ENCODE data around the gene BANK1.

BANK1 gene

GRCh38 chr4:101888472-101888871 lies 97.9 kb downstream of the BANK1 start:
- no peak for TF ChIP-seq NFIC (IDR thresholded peaks at IDR 0.05)
- no peak for TF ChIP-seq TAF1 (IDR thresholded peaks at IDR 0.05; ENCODE audit: low read depth)
- TF ChIP-seq MAX (IDR thresholded peaks at IDR 0.05), result no peak
- TF ChIP-seq CREB1 (IDR thresholded peaks at IDR 0.05; ENCODE audit: low read depth), result no peak

- TF ChIP-seq NFIC (IDR thresholded peaks at IDR 0.05) (no peak), TEAD4 (IDR thresholded peaks at IDR 0.05) (no peak), CREB1 (IDR thresholded peaks at IDR 0.05; ENCODE audit: low read depth) (no peak), FOXM1 (IDR thresholded peaks at IDR 0.05; ENCODE audit: borderline replicate concordance, low read depth) (no peak), YY1 (IDR thresholded peaks at IDR 0.05; ENCODE audit: low read depth) (no peak), REST (IDR thresholded peaks at IDR 0.05; ENCODE audit: low read depth) (no peak), TCF12 (IDR thresholded peaks at IDR 0.05; ENCODE audit: low read depth) (no peak), ZBTB7A (IDR thresholded peaks at IDR 0.05; ENCODE audit: low read depth) (no peak), CEBPB (IDR thresholded peaks at IDR 0.05) (no peak), TAF1 (IDR thresholded peaks at IDR 0.05; ENCODE audit: low read depth) (no peak), EP300 (IDR thresholded peaks at IDR 0.05; ENCODE audit: borderline replicate concordance) (no peak), MAX (IDR thresholded peaks at IDR 0.05) (no peak), RAD21 (IDR thresholded peaks at IDR 0.05; ENCODE audit: low read depth) (no peak), USF1 (IDR thresholded peaks at IDR 0.05) (no peak), EGR1 (IDR thresholded peaks at IDR 0.05) (no peak)
These were observed 120.3 kb downstream of the BANK1 start for GRCh38 chr4:101910786-101911373.

GRCh38 chr4:101911616-101912015 lies 121.1 kb downstream of the BANK1 start:
- TF ChIP-seq TCF12 (IDR thresholded peaks at IDR 0.05; ENCODE audit: low read depth) (no peak), EP300 (IDR thresholded peaks at IDR 0.05; ENCODE audit: borderline replicate concordance) (no peak), MAX (IDR thresholded peaks at IDR 0.05) (no peak), ZBTB7A (IDR thresholded peaks at IDR 0.05; ENCODE audit: low read depth) (no peak), TAF1 (IDR thresholded peaks at IDR 0.05; ENCODE audit: low read depth) (no peak), RAD21 (IDR thresholded peaks at IDR 0.05; ENCODE audit: low read depth) (no peak), FOXM1 (IDR thresholded peaks at IDR 0.05; ENCODE audit: borderline replicate concordance, low read depth) (no peak), USF1 (IDR thresholded peaks at IDR 0.05) (no peak), CEBPB (IDR thresholded peaks at IDR 0.05) (no peak), CREB1 (IDR thresholded peaks at IDR 0.05; ENCODE audit: low read depth) (no peak), NFIC (IDR thresholded peaks at IDR 0.05) (no peak)

- TF ChIP-seq EP300 (IDR thresholded peaks at IDR 0.05; ENCODE audit: borderline replicate concordance) (no peak), TEAD4 (IDR thresholded peaks at IDR 0.05) (no peak), CEBPB (IDR thresholded peaks at IDR 0.05) (no peak), RAD21 (IDR thresholded peaks at IDR 0.05; ENCODE audit: low read depth) (no peak), EGR1 (IDR thresholded peaks at IDR 0.05) (no peak), TAF1 (IDR thresholded peaks at IDR 0.05; ENCODE audit: low read depth) (no peak), NFIC (IDR thresholded peaks at IDR 0.05) (no peak), FOXM1 (IDR thresholded peaks at IDR 0.05; ENCODE audit: borderline replicate concordance, low read depth) (no peak), USF1 (IDR thresholded peaks at IDR 0.05) (no peak), CREB1 (IDR thresholded peaks at IDR 0.05; ENCODE audit: low read depth) (no peak)
These were observed 124.2 kb downstream of the BANK1 start for GRCh38 chr4:101914761-101915160.

GRCh38 chr4:101919373-101919977 lies 128.9 kb downstream of the BANK1 start:
- TF ChIP-seq TAF1 (IDR thresholded peaks at IDR 0.05; ENCODE audit: low read depth), result no peak
- no peak for TF ChIP-seq TCF12 (IDR thresholded peaks at IDR 0.05; ENCODE audit: low read depth)
- no peak for TF ChIP-seq RAD21 (IDR thresholded peaks at IDR 0.05; ENCODE audit: low read depth)
- TF ChIP-seq EGR1 (IDR thresholded peaks at IDR 0.05), result no peak
- TF ChIP-seq MAX (IDR thresholded peaks at IDR 0.05), result no peak
- no peak for TF ChIP-seq TEAD4 (IDR thresholded peaks at IDR 0.05)
- no peak for TF ChIP-seq CEBPB (IDR thresholded peaks at IDR 0.05)
- no peak for TF ChIP-seq ZBTB7A (IDR thresholded peaks at IDR 0.05; ENCODE audit: low read depth)
- no peak for TF ChIP-seq FOXM1 (IDR thresholded peaks at IDR 0.05; ENCODE audit: borderline replicate concordance, low read depth)
- no peak for TF ChIP-seq YY1 (IDR thresholded peaks at IDR 0.05; ENCODE audit: low read depth)
- no peak for TF ChIP-seq EP300 (IDR thresholded peaks at IDR 0.05; ENCODE audit: borderline replicate concordance)
- TF ChIP-seq CREB1 (IDR thresholded peaks at IDR 0.05; ENCODE audit: low read depth), result no peak
- TF ChIP-seq REST (IDR thresholded peaks at IDR 0.05; ENCODE audit: low read depth), result no peak
- no peak for TF ChIP-seq USF1 (IDR thresholded peaks at IDR 0.05)
- no peak for TF ChIP-seq NFIC (IDR thresholded peaks at IDR 0.05)

Measured in Ishikawa (cell line).